Panc1 (cell line): ENCODE results near the gene INTS2. TPM values are rescaled to one million over a fixed set of nuclear protein-coding genes. Genes with fewer than 3 reads are reported as not detected.

Source experiments
- ATAC-seq: fragments of 200-7000 bp; cut with Tn5 transposase; 2 replicates; pipeline ENCODE4 v1.9.1; 2020; ENCODE audit warnings: mild to moderate bottlenecking, moderate library complexity
- BruUV-seq: library from RNA; stranded (reverse); fragments of 400-500 nt; replicated peaks from 2 replicates; lab custom pipeline; 2021; lab: Mats Ljungman, UMichigan
- CTCF ChIA-PET: fragments of 300-600 bp; sonication (Branson Sonifier 250); formaldehyde crosslinking; loops from one replicate; lab custom pipeline; 2022; ENCODE audit warnings: antibody characterized with exemption; lab: Charles Lee
- POLR2A ChIA-PET: fragments of 300-600 bp; sonication (Branson Sonifier 250); formaldehyde crosslinking; loops from one replicate; lab custom pipeline; 2022; ENCODE audit warnings: antibody characterized with exemption; lab: Charles Lee
- DNase-seq: peaks from one replicate; pipeline ENCODE4 v3.0.0-alpha.2; 2010; ENCODE audit warnings: low read depth, low spot score
- H3K27ac ChIP-seq: 2 replicates; pipeline ENCODE4 v1.5.1; 2011; ENCODE audit warnings: mild to moderate bottlenecking, low read length, inconsistent platforms
- H3K27me3 ChIP-seq: fragments of 200-500 bp; sonication (Bioruptor generic); 2 replicates; pipeline ENCODE4 v1.6.0; 2014; ENCODE audit warnings: low read length, inconsistent platforms; ENCODE audit not compliant: control insufficient read depth, insufficient read depth
- H3K36me3 ChIP-seq: fragments of 200-500 bp; sonication (Bioruptor generic); 2 replicates; pipeline ENCODE4 v1.5.1; 2014; ENCODE audit warnings: inconsistent platforms, mild to moderate bottlenecking, low read length, moderate library complexity; ENCODE audit not compliant: control insufficient read depth, insufficient read depth
- H3K4me1 ChIP-seq: 2 replicates; pipeline ENCODE4 v1.5.1; 2011; ENCODE audit warnings: inconsistent platforms, mild to moderate bottlenecking, low read length, moderate library complexity; ENCODE audit not compliant: control insufficient read depth, insufficient read depth
- H3K4me3 ChIP-seq, 2 experiments: 2 replicates each; pipeline ENCODE4 v1.5.1; 2011 to 2012; ENCODE audit warnings: low read depth in 2 of 2, low read length in 2 of 2, mild to moderate bottlenecking in 2 of 2, inconsistent platforms in 1 of 2, moderate library complexity in 1 of 2
- H3K9me3 ChIP-seq: fragments of 200-500 bp; sonication (Bioruptor generic); 2 replicates; pipeline ENCODE4 v1.5.1; 2014; ENCODE audit warnings: low read depth, mild to moderate bottlenecking, inconsistent platforms, low read length, moderate library complexity; ENCODE audit not compliant: control insufficient read depth, insufficient read depth
- POLR2AphosphoS5 ChIP-seq: IDR thresholded peaks from 2 replicates; pipeline ENCODE4 v1.6.1; 2012; ENCODE audit warnings: mild to moderate bottlenecking, low read depth, low read length, moderate library complexity
- SIN3A ChIP-seq: IDR thresholded peaks from 2 replicates; pipeline ENCODE4 v1.6.1; 2012; ENCODE audit warnings: low read depth, mild to moderate bottlenecking, low read length, moderate library complexity, borderline replicate concordance; ENCODE audit not compliant: insufficient read depth
- TCF7L2 ChIP-seq: IDR thresholded peaks from 2 replicates; pipeline ENCODE4 v1.6.1; 2011; ENCODE audit warnings: mild to moderate bottlenecking, low read depth, low read length, inconsistent platforms
- in situ Hi-C: cut with HindIII; loops from 2 replicates; pipeline ENCODE4 v1.10.0; 2016; ENCODE audit warnings: low sequenced_read_pairs, low pct_unique_long_range_greater_than_20kb
- intact Hi-C: fragments of 100-400 bp; cut with micrococcal nuclease; formaldehyde crosslinking; loops from one replicate; pipeline ENCODE4 v1.10.0; 2022; ENCODE audit not compliant: unreplicated experiment
- total RNA-seq: library from RNA; stranded (reverse); gene quantifications from one replicate; pipeline ENCODE4 v1.2.1, GENCODE V29; 2021; ENCODE audit not compliant: unreplicated experiment
- TF ChIP-seq, protein P1 (sequence below): fragments of 450-650 bp; IDR thresholded peaks from 2 replicates; pipeline ENCODE4 v1.5.1; 2017; ENCODE audit warnings: mild to moderate bottlenecking
- TF ChIP-seq, protein P2 (sequence below), 2 experiments: IDR thresholded peaks; 2 replicates each; pipeline ENCODE4 v1.6.1; 2011 to 2012; ENCODE audit warnings: low read depth in 2 of 2, control low read depth in 1 of 2, low read length in 1 of 2, mild to moderate bottlenecking in 1 of 2, moderate library complexity in 1 of 2; ENCODE audit not compliant: insufficient read depth in 1 of 2

INTS2 gene
- total RNA-seq, 1 experiment from 2014 or later = 32.5 TPM

DNA sequence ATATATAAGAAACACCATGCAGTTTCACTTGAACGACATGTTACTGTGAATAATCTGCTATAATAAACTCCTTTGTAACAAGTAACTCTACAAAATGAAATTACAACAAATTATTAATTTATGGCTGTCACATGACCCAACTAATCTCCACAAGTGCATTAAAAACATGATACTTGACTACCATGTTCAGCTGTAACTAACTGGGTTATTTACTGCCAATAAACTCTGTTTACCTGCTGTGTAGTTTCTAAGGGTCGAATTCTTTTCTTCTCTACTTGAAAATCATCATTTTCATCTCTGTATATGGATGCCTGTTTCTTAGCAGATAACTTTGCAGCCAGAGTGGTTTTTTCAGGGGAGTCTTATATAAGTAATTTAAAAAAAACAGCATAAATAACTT lies 78.9 kb downstream of the INTS2 start:
- intact Hi-C loops = no loop called here
- ATAC-seq = no peak
- ChIA-PET CTCF (no interaction called here), POLR2A (no interaction called here)
- Histone ChIP-seq H3K4me1 (no peaks in the 10 kb centered on the region), H3K9me3 (no peaks in the 10 kb centered on the region), H3K27ac (no peak overlapping the region), H3K27me3 (no peaks in the 10 kb centered on the region), H3K36me3 (no peaks in the 10 kb centered on the region), H3K4me3 (no peak overlapping the region)
- in situ Hi-C loops = no loop called here
- TF ChIP-seq SIN3A (no peak), TCF7L2 (no peak), POLR2AphosphoS5 (no peak)
- TF ChIP-seq, protein P1, sequence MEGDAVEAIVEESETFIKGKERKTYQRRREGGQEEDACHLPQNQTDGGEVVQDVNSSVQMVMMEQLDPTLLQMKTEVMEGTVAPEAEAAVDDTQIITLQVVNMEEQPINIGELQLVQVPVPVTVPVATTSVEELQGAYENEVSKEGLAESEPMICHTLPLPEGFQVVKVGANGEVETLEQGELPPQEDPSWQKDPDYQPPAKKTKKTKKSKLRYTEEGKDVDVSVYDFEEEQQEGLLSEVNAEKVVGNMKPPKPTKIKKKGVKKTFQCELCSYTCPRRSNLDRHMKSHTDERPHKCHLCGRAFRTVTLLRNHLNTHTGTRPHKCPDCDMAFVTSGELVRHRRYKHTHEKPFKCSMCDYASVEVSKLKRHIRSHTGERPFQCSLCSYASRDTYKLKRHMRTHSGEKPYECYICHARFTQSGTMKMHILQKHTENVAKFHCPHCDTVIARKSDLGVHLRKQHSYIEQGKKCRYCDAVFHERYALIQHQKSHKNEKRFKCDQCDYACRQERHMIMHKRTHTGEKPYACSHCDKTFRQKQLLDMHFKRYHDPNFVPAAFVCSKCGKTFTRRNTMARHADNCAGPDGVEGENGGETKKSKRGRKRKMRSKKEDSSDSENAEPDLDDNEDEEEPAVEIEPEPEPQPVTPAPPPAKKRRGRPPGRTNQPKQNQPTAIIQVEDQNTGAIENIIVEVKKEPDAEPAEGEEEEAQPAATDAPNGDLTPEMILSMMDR = no peak
- TF ChIP-seq, protein P2, sequence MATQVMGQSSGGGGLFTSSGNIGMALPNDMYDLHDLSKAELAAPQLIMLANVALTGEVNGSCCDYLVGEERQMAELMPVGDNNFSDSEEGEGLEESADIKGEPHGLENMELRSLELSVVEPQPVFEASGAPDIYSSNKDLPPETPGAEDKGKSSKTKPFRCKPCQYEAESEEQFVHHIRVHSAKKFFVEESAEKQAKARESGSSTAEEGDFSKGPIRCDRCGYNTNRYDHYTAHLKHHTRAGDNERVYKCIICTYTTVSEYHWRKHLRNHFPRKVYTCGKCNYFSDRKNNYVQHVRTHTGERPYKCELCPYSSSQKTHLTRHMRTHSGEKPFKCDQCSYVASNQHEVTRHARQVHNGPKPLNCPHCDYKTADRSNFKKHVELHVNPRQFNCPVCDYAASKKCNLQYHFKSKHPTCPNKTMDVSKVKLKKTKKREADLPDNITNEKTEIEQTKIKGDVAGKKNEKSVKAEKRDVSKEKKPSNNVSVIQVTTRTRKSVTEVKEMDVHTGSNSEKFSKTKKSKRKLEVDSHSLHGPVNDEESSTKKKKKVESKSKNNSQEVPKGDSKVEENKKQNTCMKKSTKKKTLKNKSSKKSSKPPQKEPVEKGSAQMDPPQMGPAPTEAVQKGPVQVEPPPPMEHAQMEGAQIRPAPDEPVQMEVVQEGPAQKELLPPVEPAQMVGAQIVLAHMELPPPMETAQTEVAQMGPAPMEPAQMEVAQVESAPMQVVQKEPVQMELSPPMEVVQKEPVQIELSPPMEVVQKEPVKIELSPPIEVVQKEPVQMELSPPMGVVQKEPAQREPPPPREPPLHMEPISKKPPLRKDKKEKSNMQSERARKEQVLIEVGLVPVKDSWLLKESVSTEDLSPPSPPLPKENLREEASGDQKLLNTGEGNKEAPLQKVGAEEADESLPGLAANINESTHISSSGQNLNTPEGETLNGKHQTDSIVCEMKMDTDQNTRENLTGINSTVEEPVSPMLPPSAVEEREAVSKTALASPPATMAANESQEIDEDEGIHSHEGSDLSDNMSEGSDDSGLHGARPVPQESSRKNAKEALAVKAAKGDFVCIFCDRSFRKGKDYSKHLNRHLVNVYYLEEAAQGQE (IDR thresholded peaks at IDR 0.05; ENCODE audit: insufficient read depth in 1 of 2, low read depth in 2 of 2, low read length in 1 of 2) = no peak
- BruUV-seq = no TSS peak
- no peak for DNase-seq

DNA sequence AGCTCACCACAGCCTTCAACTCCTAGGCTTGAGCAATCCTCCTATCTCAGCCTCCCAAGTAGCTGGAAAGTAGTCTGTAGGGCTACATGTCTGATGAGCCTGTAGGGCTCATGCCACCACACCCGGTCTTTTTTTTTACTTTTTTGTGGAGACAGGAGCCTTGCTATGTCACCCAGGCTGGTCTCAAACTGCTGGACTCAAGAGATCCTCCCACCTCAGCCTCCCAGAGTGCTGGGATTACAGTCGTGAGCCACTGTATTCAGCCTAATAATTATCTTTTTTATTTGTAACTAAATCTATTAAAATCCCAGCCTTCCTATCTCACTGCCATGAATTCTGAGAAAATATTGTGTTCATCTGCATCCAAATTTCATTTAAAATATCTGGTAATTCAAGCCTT lies 79.5 kb downstream of the INTS2 start:
- CTCF ChIA-PET = no interaction called here
- no TSS peak for BruUV-seq

More for the DNA sequence above, 79.5 kb downstream of the INTS2 start:
- Histone ChIP-seq H3K9me3 (no peaks in the 10 kb centered on the region), H3K4me1 (no peaks in the 10 kb centered on the region), H3K36me3 (no peaks in the 10 kb centered on the region), H3K27ac (no peak overlapping the region), H3K4me3 (no peak overlapping the region), H3K27me3 (no peaks in the 10 kb centered on the region)
- no peak for ATAC-seq
- DNase-seq = no peak
- in situ Hi-C loops = no loop called here
- intact Hi-C loops = no loop called here
- POLR2A ChIA-PET = no interaction called here
- TF ChIP-seq SIN3A (no peak), POLR2AphosphoS5 (no peak), TCF7L2 (no peak)
- TF ChIP-seq, protein P2 (IDR thresholded peaks at IDR 0.05; ENCODE audit: insufficient read depth in 1 of 2, low read depth in 2 of 2, low read length in 1 of 2) = no peak
- TF ChIP-seq, protein P1 = no peak
